HepG2 (cell line): Measurements from ENCODE around the gene ALCAM.

Source experiments
- BCLAF1 ChIP-seq: fragments of 450-650 bp; IDR thresholded peaks from 2 replicates; pipeline ENCODE4 v1.6.1; 2017; ENCODE audit warnings: mild to moderate bottlenecking
- CREB3 ChIP-seq: sonication (generic); formaldehyde crosslinking; IDR thresholded peaks from 2 replicates; pipeline ENCODE4 v1.5.0; 2020; ENCODE audit warnings: missing genetic modification reagents
- ISX ChIP-seq: sonication (generic); formaldehyde crosslinking; conservative IDR thresholded peaks from 2 replicates; pipeline ENCODE4 v1.5.0; 2020; ENCODE audit warnings: missing genetic modification reagents
- POLR2AphosphoS5 ChIP-seq: IDR thresholded peaks from 2 replicates; pipeline ENCODE4 v1.6.1; 2012; ENCODE audit warnings: low read depth, low read length
- REST ChIP-seq, 2 experiments: IDR thresholded peaks; 2 replicates each; pipeline ENCODE4 v1.6.1; 2011 to 2012; ENCODE audit warnings: low read length in 2 of 2, borderline replicate concordance in 1 of 2, low read depth in 1 of 2, mild to moderate bottlenecking in 1 of 2, moderate library complexity in 1 of 2
- RXRA ChIP-seq: sonication (generic); formaldehyde crosslinking; IDR thresholded peaks from 2 replicates; pipeline ENCODE4 v1.5.1; 2020; ENCODE audit warnings: missing genetic modification reagents
- SP1 ChIP-seq, 2 experiments: fragments of 450-650 bp in 1 of 2; sonication (generic) in 1 of 2; formaldehyde crosslinking in 1 of 2; IDR thresholded peaks; 2 replicates each; pipeline versions ENCODE4 v1.4.0 to v1.6.1; 2016 to 2020; ENCODE audit warnings: missing genetic modification reagents in 1 of 2

GRCh38 chr3:105608623-105609022, 241.9 kb downstream of the ALCAM start:
- TF ChIP-seq POLR2AphosphoS5 (no peak), SP1 (IDR thresholded peaks at IDR 0.05) (no peak), SP1 (CRISPR knock-in tag; IDR thresholded peaks at IDR 0.05) (no peak), CREB3 (CRISPR knock-in tag) (no peak), ISX (CRISPR knock-in tag) (no peak), BCLAF1 (no peak), REST (IDR thresholded peaks at IDR 0.05; ENCODE audit: borderline replicate concordance in 1 of 2, low read depth in 1 of 2, low read length in 2 of 2) (no peak), RXRA (CRISPR knock-in tag) (no peak)
